Thoracic aorta (tissue), 2 donors: ENCODE data around the gene NCOA6. TPM values are rescaled to one million over a fixed set of nuclear protein-coding genes. Genes with fewer than 3 reads are reported as not detected.

Experiments used
- ATAC-seq: fragments of 150-250 bp; one replicate; pipeline ENCODE4 v1.8.0; 2017; ENCODE audit warnings: low read depth; ENCODE audit not compliant: insufficient number of reproducible peaks, low FRiP score
- DNase-seq: peaks from one replicate; pipeline ENCODE4 v3.0.0-alpha.2; 2020; ENCODE audit warnings: low spot score
- H3K27ac ChIP-seq, 2 donors: fragments of 200-600 bp; sonication (generic); 1 replicate in 1 of 2; 2 replicates in 1 of 2; pipeline ENCODE4 v1.5.1; 2016; ENCODE audit warnings: mild to moderate bottlenecking in 2 of 2, moderate library complexity in 2 of 2
- H3K27me3 ChIP-seq: fragments of 200-600 bp; sonication (generic); replicated peaks from 2 replicates; pipeline ENCODE4 v1.6.0; 2016; ENCODE audit warnings: mild to moderate bottlenecking; ENCODE audit not compliant: insufficient read depth
- H3K36me3 ChIP-seq: fragments of 200-600 bp; sonication (generic); one replicate; pipeline ENCODE4 v1.5.1; 2016
- H3K4me1 ChIP-seq, 2 donors: fragments of 200-600 bp; sonication (generic); 1 replicate in 1 of 2; 2 replicates in 1 of 2; pipeline versions ENCODE4 v1.5.1 to v1.6.0; 2016; ENCODE audit warnings: low read depth in 2 of 2, mild to moderate bottlenecking in 1 of 2; ENCODE audit not compliant: control insufficient read depth in 1 of 2
- H3K4me3 ChIP-seq: fragments of 200-600 bp; sonication (generic); 2 replicates; pipeline ENCODE4 v1.5.1; 2016; ENCODE audit warnings: mild to moderate bottlenecking
- H3K9me3 ChIP-seq: fragments of 200-600 bp; sonication (generic); 2 replicates; pipeline ENCODE4 v1.5.1; 2016
- total RNA-seq, 2 donors: library from RNA; depleted of rRNA; stranded (reverse); fragments of >200 nt; gene quantifications; one replicate each; pipeline versions ENCODE4 v1.1.0 to v1.2.3, GENCODE V29; 2016
- TF ChIP-seq, protein P1 (sequence below): fragments of 200-600 bp; sonication (generic); IDR thresholded peaks from one replicate; pipeline ENCODE4 v1.5.1; 2019; ENCODE audit warnings: antibody characterized with exemption

Gene NCOA6
- 10 to 100 TPM; 14.8 to 21.4 TPM for total RNA-seq

GRCh38 chr20:34825530-34826362 is at the start of gene NCOA6:
Gene NCOA6, minus strand, starts transcription at chr20:34825651. Its CDS starts 43,296 bp downstream, at chr20:34782355.
- Histone ChIP-seq H3K4me3 (peak within 1 kb of the TSS; percentile 89), H3K4me1 (peaks cover 9 to 27% of the 10 kb centered on the region in 2 donors), H3K27me3 (no peaks in the 10 kb centered on the region), H3K9me3 (no peaks in the 10 kb centered on the region), H3K36me3 (no peaks in the 10 kb centered on the region), H3K27ac (peak within 1 kb of the TSS; percentile 74 to 76)
- peak; percentile 61 for DNase-seq
- TF ChIP-seq, protein P1, sequence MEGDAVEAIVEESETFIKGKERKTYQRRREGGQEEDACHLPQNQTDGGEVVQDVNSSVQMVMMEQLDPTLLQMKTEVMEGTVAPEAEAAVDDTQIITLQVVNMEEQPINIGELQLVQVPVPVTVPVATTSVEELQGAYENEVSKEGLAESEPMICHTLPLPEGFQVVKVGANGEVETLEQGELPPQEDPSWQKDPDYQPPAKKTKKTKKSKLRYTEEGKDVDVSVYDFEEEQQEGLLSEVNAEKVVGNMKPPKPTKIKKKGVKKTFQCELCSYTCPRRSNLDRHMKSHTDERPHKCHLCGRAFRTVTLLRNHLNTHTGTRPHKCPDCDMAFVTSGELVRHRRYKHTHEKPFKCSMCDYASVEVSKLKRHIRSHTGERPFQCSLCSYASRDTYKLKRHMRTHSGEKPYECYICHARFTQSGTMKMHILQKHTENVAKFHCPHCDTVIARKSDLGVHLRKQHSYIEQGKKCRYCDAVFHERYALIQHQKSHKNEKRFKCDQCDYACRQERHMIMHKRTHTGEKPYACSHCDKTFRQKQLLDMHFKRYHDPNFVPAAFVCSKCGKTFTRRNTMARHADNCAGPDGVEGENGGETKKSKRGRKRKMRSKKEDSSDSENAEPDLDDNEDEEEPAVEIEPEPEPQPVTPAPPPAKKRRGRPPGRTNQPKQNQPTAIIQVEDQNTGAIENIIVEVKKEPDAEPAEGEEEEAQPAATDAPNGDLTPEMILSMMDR = no peak
- peak; percentile 87 for ATAC-seq

- H3K9me3 ChIP-seq = no peaks in the 10 kb centered on the region
- peak overlapping the region; percentile 55 to 93 for H3K27ac ChIP-seq
- H3K4me1 ChIP-seq = peaks cover 16 to 51% of the 10 kb centered on the region in 2 donors
- peak; percentile 36 for ATAC-seq
- no peaks in the 10 kb centered on the region for H3K36me3 ChIP-seq
- H3K27me3 ChIP-seq = no peaks in the 10 kb centered on the region
- TF ChIP-seq, protein P1 = peak; percentile 90
- no peak overlapping the region for H3K4me3 ChIP-seq
- peak; percentile 70 for DNase-seq
These were observed 48.7 kb upstream of the NCOA6 start for GRCh38 chr20:34874094-34874654.

GRCh38 chr20:34873583-34874093 is 48.2 kb upstream of the NCOA6 start:
- H3K36me3 ChIP-seq = no peaks in the 10 kb centered on the region
- peak overlapping the region; percentile 85 for H3K4me3 ChIP-seq
- peak overlapping the region in 1 of 2 donors; percentile 75 for H3K27ac ChIP-seq
- DNase-seq (no peak), ATAC-seq (no peak)
- TF ChIP-seq, protein P1 = no peak
- no peaks in the 10 kb centered on the region for H3K27me3 ChIP-seq
- peaks cover 16 to 50% of the 10 kb centered on the region in 2 donors for H3K4me1 ChIP-seq
- H3K9me3 ChIP-seq = no peaks in the 10 kb centered on the region

DNA sequence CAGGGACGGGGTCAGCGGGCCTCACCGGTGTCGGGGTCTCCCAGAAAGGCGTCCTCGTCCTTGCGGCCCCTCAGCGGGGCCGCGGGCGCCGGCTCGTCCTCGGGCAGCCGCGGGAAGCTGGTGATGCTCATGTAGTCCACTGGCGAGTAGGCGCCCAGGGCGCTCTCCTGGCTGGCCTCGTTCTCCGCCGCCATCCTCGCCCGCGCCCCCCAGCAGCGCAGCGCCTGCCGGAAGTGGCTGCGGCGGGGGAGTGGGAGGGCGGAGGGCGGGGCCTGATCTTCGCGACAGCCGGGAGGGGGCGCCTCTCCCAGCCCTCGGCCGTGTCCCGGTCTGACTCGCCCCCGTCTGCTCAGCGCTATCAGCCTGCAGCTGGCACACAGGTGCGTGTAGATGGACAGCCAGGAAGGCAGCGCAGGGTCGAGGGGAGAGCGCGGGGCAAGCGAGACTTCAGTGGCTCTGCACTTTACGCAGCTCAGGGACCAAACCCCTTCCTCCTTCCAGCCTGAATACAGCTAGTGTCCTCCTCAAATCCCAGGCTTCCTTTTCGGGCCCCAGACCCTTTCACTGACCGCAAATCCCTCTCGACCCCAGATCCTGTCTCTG is 47.3 kb upstream of the NCOA6 start, which contains the start of gene GGT7:
TSS of gene GGT7 (minus strand) at position 235 of the 603 bp plus-strand sequence. CDS start at position 194, 41 bp downstream.
- Histone ChIP-seq H3K4me1 (peaks cover 8 to 41% of the 10 kb centered on the region in 2 donors), H3K27me3 (no peaks in the 10 kb centered on the region), H3K9me3 (no peaks in the 10 kb centered on the region), H3K27ac (peak within 1 kb of the TSS; percentile 69 to 75), H3K4me3 (peak within 1 kb of the TSS; percentile 85), H3K36me3 (no peaks in the 10 kb centered on the region)
- ATAC-seq (no peak), DNase-seq (no peak)
- TF ChIP-seq, protein P1 = peak; percentile 67
